Suppressor macrophage treated with lipopolysaccharide for 4 hours (primary cell): ENCODE data around the gene GLRA1.
"Not testable (repeated sequence)": the region's sequence is repeated elsewhere in the genome, so short reads cannot be mapped to it uniquely, and the experiment has no call there.

ENCODE experiments used
- DNase-seq: peaks from one replicate; pipeline ENCODE4 v3.0.0-alpha.2; 2020

The GLRA1 gene

GRCh38 chr5:151912360-151912759 is 12.3 kb downstream of the GLRA1 start:
- DNase-seq = no peak

- DNase-seq = no peak
Observed at GRCh38 chr5:151911011-151911410, 13.6 kb downstream of the GLRA1 start.

- DNase-seq = no peak
Observed at GRCh38 chr5:151909628-151910027, 15.0 kb downstream of the GLRA1 start.

GRCh38 chr5:151906246-151906645 is 18.4 kb downstream of the GLRA1 start:
- no peak for DNase-seq

GRCh38 chr5:151905557-151905961 is 19.1 kb downstream of the GLRA1 start:
- no peak for DNase-seq

GRCh38 chr5:151904909-151905308 is 19.7 kb downstream of the GLRA1 start:
- DNase-seq = no peak

- no peak for DNase-seq
Observed at GRCh38 chr5:151904127-151904526, 20.5 kb downstream of the GLRA1 start.

GRCh38 chr5:151903243-151903653 is 21.4 kb downstream of the GLRA1 start:
- no peak for DNase-seq

- DNase-seq = no peak
Observed at GRCh38 chr5:151902215-151902614, 22.4 kb downstream of the GLRA1 start.

- DNase-seq = no peak
Observed at GRCh38 chr5:151901611-151902010, 23.0 kb downstream of the GLRA1 start.

- DNase-seq = no peak
Observed at GRCh38 chr5:151900891-151901290, 23.8 kb downstream of the GLRA1 start.

GRCh38 chr5:151899399-151899798 is 25.3 kb downstream of the GLRA1 start:
- no peak for DNase-seq

GRCh38 chr5:151897896-151898295 is 26.8 kb downstream of the GLRA1 start:
- DNase-seq = peak; percentile 11

- no peak for DNase-seq
Observed at GRCh38 chr5:151897020-151897552, 27.6 kb downstream of the GLRA1 start.

- DNase-seq = no peak
Observed at GRCh38 chr5:151896031-151896691, 28.5 kb downstream of the GLRA1 start.

GRCh38 chr5:151895660-151896030 is 29.0 kb downstream of the GLRA1 start:
- no peak for DNase-seq

GRCh38 chr5:151893485-151893884 is 31.2 kb downstream of the GLRA1 start:
- not testable (repeated sequence) for DNase-seq

GRCh38 chr5:151892393-151892792 is 32.3 kb downstream of the GLRA1 start:
- DNase-seq = no peak

- DNase-seq = no peak
Observed at GRCh38 chr5:151890299-151890698, 34.4 kb downstream of the GLRA1 start.

GRCh38 chr5:151889614-151890013 is 35.0 kb downstream of the GLRA1 start:
- DNase-seq = no peak

GRCh38 chr5:151886546-151887275 is 37.9 kb downstream of the GLRA1 start:
- DNase-seq = no peak

- no peak for DNase-seq
Observed at GRCh38 chr5:151885138-151885908, 39.3 kb downstream of the GLRA1 start.

- no peak for DNase-seq
Observed at GRCh38 chr5:151881621-151882225, 42.9 kb downstream of the GLRA1 start.
